Heart right ventricle (tissue), 16 donors: ENCODE results near the gene ATXN1. TPM values are rescaled to one million over a fixed set of nuclear protein-coding genes. Genes with fewer than 3 reads are reported as not detected.
"Not testable (repeated sequence)": the region's sequence is repeated elsewhere in the genome, so short reads cannot be mapped to it uniquely, and the experiment has no call there.

Experiments
- ATAC-seq, 8 donors: fragments of 200-7000 bp; cut with Tn5 transposase; one replicate each; pipeline ENCODE4 v1.9.1; 2020; ENCODE audit warnings: mild to moderate bottlenecking in 8 of 8, moderate library complexity in 8 of 8, moderate number of reproducible peaks in 1 of 8
- DNase-seq, 2 donors: peaks; one replicate each; pipeline ENCODE4 v3.0.0-alpha.2; 2020
- H3K27ac ChIP-seq, 10 donors: fragments of 200-600 bp; sonication (generic) in 2 of 10; one replicate each; pipeline versions ENCODE4 v1.5.0 to v1.8.0; 2020 to 2022; ENCODE audit warnings: mild to moderate bottlenecking in 3 of 10
- H3K27me3 ChIP-seq, 7 donors: fragments of 200-600 bp; one replicate each; pipeline ENCODE4 v1.8.0; 2021 to 2022; ENCODE audit warnings: mild to moderate bottlenecking in 2 of 7
- H3K36me3 ChIP-seq, 9 donors: fragments of 200-600 bp; sonication (generic) in 1 of 9; one replicate each; pipeline versions ENCODE4 v1.5.0 to v1.8.0; 2020 to 2022; ENCODE audit warnings: mild to moderate bottlenecking in 2 of 9
- H3K4me1 ChIP-seq, 9 donors: fragments of 200-600 bp; sonication (generic) in 1 of 9; one replicate each; pipeline versions ENCODE4 v1.5.0 to v1.8.0; 2020 to 2022; ENCODE audit warnings: mild to moderate bottlenecking in 4 of 9
- H3K4me3 ChIP-seq, 10 donors: fragments of 200-600 bp; sonication (generic) in 2 of 10; one replicate each; pipeline versions ENCODE4 v1.5.0 to v1.8.0; 2020 to 2022; ENCODE audit warnings: mild to moderate bottlenecking in 7 of 10, moderate library complexity in 2 of 10
- H3K9me3 ChIP-seq, 11 donors: fragments of 200-600 bp in 10 of 11; sonication (generic) in 2 of 11; one replicate each; pipeline versions ENCODE4 v1.5.0 to v1.8.0; 2013 to 2022; ENCODE audit warnings: mild to moderate bottlenecking in 2 of 11, control low read depth in 1 of 11, moderate library complexity in 1 of 11
- CTCF ChIP-seq, 9 donors: fragments of 200-600 bp; sonication (generic) in 2 of 9; IDR thresholded peaks; one replicate each; pipeline versions ENCODE4 v1.5.0 to v1.8.0; 2021 to 2022; ENCODE audit warnings: antibody characterized with exemption in 9 of 9, mild to moderate bottlenecking in 5 of 9, moderate library complexity in 1 of 9
- WGBS, 2 donors: extraction: QIAGEN DNeasy Blood & Tissue Kit; methylation state at CpG; one replicate each; pipeline ENCODE4 v1.1.7; 2013; ENCODE audit warnings: inconsistent platforms in 1 of 2; 5-methylcytosine and 5-hydroxymethylcytosine counted together
- intact Hi-C, 10 donors: fragments of 100-400 bp; cut with DNase I; formaldehyde crosslinking; loops; one replicate each; pipeline versions ENCODE4 v1.11.1 to v1.14.2; 2022
- polyA plus RNA-seq, 2 donors: library from polyadenylated mRNA; stranded (reverse); fragments of 200-250 nt; gene quantifications; one replicate each; pipeline ENCODE4 v1.2.3, GENCODE V29; 2013
- total RNA-seq, 10 donors: library from RNA; stranded (reverse); fragmentation: NEBNext Ultra II Directional in 3 of 10; extraction: Animal tissue kit (Norgen Biotek cat#: 25700) in 3 of 10; gene quantifications; one replicate each; pipeline versions ENCODE4 v1.2.1 to v1.2.4, GENCODE V29; 2021 to 2023
- donor health status: Arrhythmogenic right ventricular cardiomyopathy.
- donor health status: ischemic (EF 13 %, LVEDD 7.1; RV severe dilation, severe dysfunction).
- donor health status: healthy with polysubstance abuse.
- donor health status: DM: no; HTN: yes; CAD: no.
- donor health status: DM: no; HTN: no; CAD: no.
- donor health status: ischemic (EF 25% LVEDD 6.9; RV normal size, moderate dysfunction).
- donor health status: ischemic (EF 25% LVEDD 5.7; RV mildly dilated, moderate dysfunction).
- donor health status: healthy.
- donor health status: DM: yes; HTN: yes; CAD: no.
- donor health status: Ischemic cardiomyopathy.
- donor health status: ischemic (EF 35%, LVEDD 5.7; RV mildly dilated, moderate dysfunction).
- donor health status: nonischemic (EF 11% LVEDD 7.7; RV severe dilation, severe dysfunction).
- donor health status: DM: yes; HTN: yes; CAD: no.
- donor health status: PGD.
- donor health status: ischemic (EF 29% LVEDD 5.4; RV normal size, mild dysfunction).
- donor health status: nonischemic (EF 23%, LVEDD 6.1; RV moderate dilation, normal function).

Gene ATXN1
- total and polyA plus RNA-seq, 12 donors = 4.1 to 46.5 (median 40.3) TPM

DNA sequence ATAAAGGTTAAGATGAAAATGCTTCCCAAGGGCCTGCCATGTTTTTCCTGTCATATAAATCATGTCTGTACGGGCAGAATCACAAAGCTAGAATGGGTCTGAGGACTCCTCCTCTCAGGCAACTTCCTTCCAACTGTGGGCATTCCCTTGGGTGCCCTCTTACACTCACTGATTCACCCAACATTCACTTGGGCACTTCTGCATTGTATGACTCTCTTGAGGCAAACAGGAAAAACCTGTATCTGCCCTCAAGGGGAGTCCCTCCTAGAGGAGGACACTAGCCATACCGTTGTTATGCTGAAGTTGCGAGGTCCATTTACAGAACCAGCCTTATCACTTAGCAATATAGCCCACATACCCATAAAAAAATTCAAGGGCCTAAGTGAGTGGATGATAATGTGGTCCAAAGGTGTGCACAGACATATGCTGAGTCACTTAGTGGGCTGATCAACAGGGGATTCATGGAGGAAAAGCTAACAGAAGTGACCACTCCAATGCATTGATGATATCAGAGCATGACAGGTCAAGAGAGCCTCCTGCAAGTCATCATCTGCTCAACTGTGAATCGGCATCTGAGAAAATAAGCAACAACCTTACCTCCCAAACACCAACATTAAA is 131.1 kb downstream of the ATXN1 start:
- 73 to 90% methylated on average over 4 of the region's 4 CpGs for WGBS, 2 donors
- intact Hi-C loops = no loop called here

GRCh38 chr6:16628580-16628979 is 132.7 kb downstream of the ATXN1 start:
- intact Hi-C loops, H3K4me3 ChIP-seq, H3K36me3 ChIP-seq, H3K27ac ChIP-seq, DNase-seq, H3K9me3 ChIP-seq, ATAC-seq, H3K27me3 ChIP-seq: not testable (repeated sequence)
- peaks cover 0 to 22% (median 9%) of the 10 kb centered on the region in 9 donors for H3K4me1 ChIP-seq
- WGBS, 2 donors = 97 to 99% methylated on average over 1 of the region's 1 CpG

More for the DNA sequence above, 131.1 kb downstream of the ATXN1 start:
- no peak for DNase-seq
- Histone ChIP-seq H3K9me3 (peaks cover 0 to 6% (median 0%) of the 10 kb centered on the region in 11 donors), H3K27ac (no peak overlapping the region), H3K4me3 (no peak overlapping the region), H3K4me1 (peaks cover 0 to 26% (median 9%) of the 10 kb centered on the region in 9 donors), H3K36me3 (no peaks in the 10 kb centered on the region), H3K27me3 (no peaks in the 10 kb centered on the region)
- ATAC-seq = no peak
- TF ChIP-seq CTCF (IDR thresholded peaks at IDR 0.05) = no peak

DNA sequence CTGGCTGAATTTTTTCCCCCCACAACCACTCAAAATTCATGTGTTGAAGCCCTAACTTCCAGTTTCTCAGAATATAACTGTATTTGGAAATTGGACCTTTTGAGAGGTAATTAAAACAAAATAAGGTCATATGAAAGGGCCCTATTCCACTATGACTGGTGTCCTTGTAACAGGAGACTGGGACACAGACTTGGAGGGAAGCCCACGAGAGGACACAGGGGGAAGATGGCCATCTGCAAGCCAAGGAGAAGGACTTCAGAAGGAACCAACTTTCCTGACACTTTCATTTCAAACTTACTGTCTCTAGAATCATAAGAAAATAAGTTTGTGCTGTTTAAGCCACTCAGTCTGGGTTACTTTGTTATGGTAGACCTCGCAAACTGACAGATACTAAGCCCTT is 134.6 kb downstream of the ATXN1 start:
- DNase-seq (no peak), ATAC-seq (no peak)
- H3K4me1 ChIP-seq = peaks cover 0 to 32% (median 9%) of the 10 kb centered on the region in 9 donors
- H3K36me3 ChIP-seq = no peaks in the 10 kb centered on the region
- no peak for TF ChIP-seq CTCF (IDR thresholded peaks at IDR 0.05)
- peaks cover 0 to 6% (median 0%) of the 10 kb centered on the region in 11 donors for H3K9me3 ChIP-seq
- no peaks in the 10 kb centered on the region for H3K27me3 ChIP-seq
- WGBS, 2 donors = 64 to 84% methylated on average over 2 of the region's 2 CpGs
- H3K27ac ChIP-seq = no peak overlapping the region
- no peak overlapping the region for H3K4me3 ChIP-seq
- intact Hi-C loops = no loop called here

DNA sequence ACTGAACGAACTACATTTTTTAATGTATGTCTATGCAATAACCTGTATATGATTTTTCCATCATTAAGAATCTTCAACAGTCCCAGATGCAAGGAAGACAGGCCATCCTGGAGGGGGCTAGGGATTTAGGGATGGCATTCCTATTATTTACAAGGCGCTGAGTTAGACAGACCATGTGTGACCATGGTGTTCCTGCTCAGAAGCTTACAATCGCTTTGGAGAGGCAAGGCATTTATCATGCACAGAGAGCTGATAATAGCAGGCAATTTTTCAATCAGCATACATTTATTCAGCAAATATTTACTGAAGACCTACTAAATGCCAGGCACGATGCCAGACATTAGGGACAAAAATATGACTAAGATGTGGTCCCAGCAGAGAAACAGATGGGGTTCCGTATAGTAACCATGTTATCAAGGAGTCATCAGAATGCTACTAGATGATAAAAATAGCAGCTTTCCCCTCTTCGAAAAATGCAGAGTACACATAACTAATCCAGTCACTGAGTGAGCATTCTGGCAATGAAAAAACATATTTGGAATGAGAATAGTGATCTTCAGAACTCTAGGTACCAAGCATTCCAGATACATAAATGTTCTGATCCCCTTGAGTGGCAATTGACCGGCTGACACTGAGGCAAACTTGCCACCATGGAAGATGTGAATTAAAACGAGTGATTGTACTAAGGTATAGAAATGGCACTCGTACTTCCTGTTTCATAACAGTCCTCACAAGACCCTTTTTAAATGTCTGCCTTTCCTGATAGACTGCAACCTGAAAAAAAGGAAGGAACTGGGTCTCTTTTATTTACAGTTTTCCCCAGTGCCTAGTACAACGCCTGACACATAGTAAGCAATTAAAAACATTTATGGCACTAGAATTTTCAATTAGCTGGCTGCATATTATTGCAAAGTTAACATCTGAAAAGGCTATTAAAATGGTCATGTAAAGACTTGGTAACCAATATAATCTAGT is 135.7 kb downstream of the ATXN1 start:
- Histone ChIP-seq H3K27me3 (no peaks in the 10 kb centered on the region), H3K9me3 (peaks cover 0 to 6% (median 0%) of the 10 kb centered on the region in 11 donors), H3K4me1 (peaks cover 0 to 34% (median 9%) of the 10 kb centered on the region in 9 donors), H3K4me3 (no peak overlapping the region), H3K27ac (no peak overlapping the region), H3K36me3 (no peaks in the 10 kb centered on the region)
- WGBS, 2 donors = 69 to 71% methylated on average over 10 of the region's 10 CpGs
- no peak for DNase-seq
- intact Hi-C loops = no loop called here
- TF ChIP-seq CTCF (IDR thresholded peaks at IDR 0.05) = no peak
- no peak for ATAC-seq
